ENCODE data around the gene OCLN. TPM values are rescaled to one million over a fixed set of nuclear protein-coding genes. Genes with fewer than 3 reads are reported as not detected.
"Not testable (repeated sequence)": the region's sequence is repeated elsewhere in the genome, so short reads cannot be mapped to it uniquely, and the experiment has no call there.

The OCLN gene
- total RNA-seq, 1 donor from 2014 or later, result 2.2 TPM

- no peak for DNase-seq
- POLR2A ChIA-PET, result no interaction called here
- Mint-ChIP-seq H3K4me3 (no peak overlapping the region), H3K4me1 (peaks cover 3% of the 10 kb centered on the region), H3K27ac (no peak overlapping the region), H3K27me3 (no peaks in the 10 kb centered on the region), H3K36me3 (ENCODE audit: low read depth) (no peaks in the 10 kb centered on the region), H3K9me3 (peaks cover 6% of the 10 kb centered on the region)
- ATAC-seq (ENCODE audit: low read depth), result peak; percentile 50
- intact Hi-C loops (cut with micrococcal nuclease), result no loop called here
- no peak for TF ChIP-seq CTCF (IDR thresholded peaks at IDR 0.05)
- CTCF ChIA-PET, result no interaction called here
Measured at GRCh38 chr5:69467442-69468225, 25.0 kb upstream of the OCLN start.

GRCh38 chr5:69468631-69469030 is 24.0 kb upstream of the OCLN start:
- Mint-ChIP-seq H3K9me3 (peaks cover 6% of the 10 kb centered on the region), H3K27me3 (no peaks in the 10 kb centered on the region), H3K27ac (no peak overlapping the region), H3K36me3 (ENCODE audit: low read depth) (no peaks in the 10 kb centered on the region), H3K4me3 (no peak overlapping the region), H3K4me1 (peaks cover 3% of the 10 kb centered on the region)
- ATAC-seq (ENCODE audit: low read depth), result no peak
- intact Hi-C loops (cut with micrococcal nuclease), result no loop called here
- CTCF ChIA-PET, result no interaction called here
- no peak for TF ChIP-seq CTCF (IDR thresholded peaks at IDR 0.05)
- DNase-seq, result no peak
- POLR2A ChIA-PET, result no interaction called here

GRCh38 chr5:69471516-69471915 is 21.1 kb upstream of the OCLN start:
- CTCF ChIA-PET, result not testable (repeated sequence)

GRCh38 chr5:69472535-69473143 is 20.0 kb upstream of the OCLN start:
- ATAC-seq (ENCODE audit: low read depth), result not testable (repeated sequence)

More at GRCh38 chr5:69471516-69471915, 21.1 kb upstream of the OCLN start:
- H3K36me3 Mint-ChIP-seq (ENCODE audit: low read depth); H3K27ac Mint-ChIP-seq; H3K9me3 Mint-ChIP-seq; intact Hi-C loops (cut with micrococcal nuclease); H3K4me3 Mint-ChIP-seq; POLR2A ChIA-PET; DNase-seq; H3K27me3 Mint-ChIP-seq; ATAC-seq (ENCODE audit: low read depth); H3K4me1 Mint-ChIP-seq: not testable (repeated sequence)

GRCh38 chr5:69477170-69477569 is 15.4 kb upstream of the OCLN start:
- H3K4me3 Mint-ChIP-seq, result no peak overlapping the region
- POLR2A ChIA-PET, result no interaction called here
- DNase-seq (no peak), ATAC-seq (ENCODE audit: low read depth) (no peak)
- intact Hi-C loops (cut with micrococcal nuclease), result no loop called here
- H3K27me3 Mint-ChIP-seq, result peaks cover 2% of the 10 kb centered on the region
- no peak for TF ChIP-seq CTCF (IDR thresholded peaks at IDR 0.05)
- no peak overlapping the region for H3K27ac Mint-ChIP-seq
- H3K4me1 Mint-ChIP-seq, result no peaks in the 10 kb centered on the region
- H3K9me3 Mint-ChIP-seq, result no peaks in the 10 kb centered on the region
- CTCF ChIA-PET, result no interaction called here
- H3K36me3 Mint-ChIP-seq (ENCODE audit: low read depth), result no peaks in the 10 kb centered on the region

More at GRCh38 chr5:69472535-69473143, 20.0 kb upstream of the OCLN start:
- H3K36me3 Mint-ChIP-seq (ENCODE audit: low read depth); H3K9me3 Mint-ChIP-seq; POLR2A ChIA-PET; H3K4me1 Mint-ChIP-seq; CTCF ChIA-PET; intact Hi-C loops (cut with micrococcal nuclease); H3K27ac Mint-ChIP-seq; H3K4me3 Mint-ChIP-seq; H3K27me3 Mint-ChIP-seq; DNase-seq: not testable (repeated sequence)

GRCh38 chr5:69478296-69478695 is 14.3 kb upstream of the OCLN start:
- H3K36me3 Mint-ChIP-seq (ENCODE audit: low read depth); DNase-seq; H3K27me3 Mint-ChIP-seq; H3K9me3 Mint-ChIP-seq; intact Hi-C loops (cut with micrococcal nuclease); H3K4me3 Mint-ChIP-seq; H3K4me1 Mint-ChIP-seq; CTCF ChIA-PET; H3K27ac Mint-ChIP-seq; POLR2A ChIA-PET; ATAC-seq (ENCODE audit: low read depth): not testable (repeated sequence)

Measured in activated B cell treated with CpG ODN at 0.5 μM for 24 hours (primary cell).